Testis (tissue), 2 donors: ENCODE measurements around the gene GLYR1.

ENCODE experiments used
- POLR2A ChIP-seq: fragments of 450-650 bp; IDR thresholded peaks from one replicate; pipeline ENCODE4 v1.6.1; 2017; ENCODE audit warnings: antibody characterized with exemption, mild to moderate bottlenecking, moderate library complexity
- TF ChIP-seq, protein P1 (sequence below), 3 experiments: fragments of 450-650 bp in 2 of 3; fragments of 200-600 bp in 1 of 3; sonication (generic) in 1 of 3; IDR thresholded peaks; one replicate each; pipeline ENCODE4 v1.5.1; 2016 to 2019; ENCODE audit warnings: antibody characterized with exemption in 3 of 3, mild to moderate bottlenecking in 2 of 3, moderate library complexity in 1 of 3

DNA sequence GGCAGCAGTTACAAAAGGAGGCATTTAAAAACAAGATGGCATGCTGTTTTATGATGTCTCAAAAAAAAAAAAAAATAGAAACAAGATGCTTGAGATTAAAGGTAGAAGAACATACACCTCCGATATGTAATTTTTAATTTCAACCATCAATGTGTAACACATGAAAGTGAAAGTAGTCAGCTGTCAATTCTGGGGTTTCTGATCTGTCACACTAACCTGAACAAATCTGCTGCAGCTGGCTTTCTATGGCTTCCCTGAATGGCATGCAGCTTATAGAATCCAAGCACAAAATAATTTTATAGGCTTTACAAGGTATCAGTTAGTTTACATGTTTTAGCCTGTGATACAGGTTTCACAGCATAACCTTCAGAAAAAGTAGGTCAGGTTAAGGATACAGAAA is 13.5 kb downstream of the GLYR1 start:
- TF ChIP-seq POLR2A, result no peak
- TF ChIP-seq, protein P1, sequence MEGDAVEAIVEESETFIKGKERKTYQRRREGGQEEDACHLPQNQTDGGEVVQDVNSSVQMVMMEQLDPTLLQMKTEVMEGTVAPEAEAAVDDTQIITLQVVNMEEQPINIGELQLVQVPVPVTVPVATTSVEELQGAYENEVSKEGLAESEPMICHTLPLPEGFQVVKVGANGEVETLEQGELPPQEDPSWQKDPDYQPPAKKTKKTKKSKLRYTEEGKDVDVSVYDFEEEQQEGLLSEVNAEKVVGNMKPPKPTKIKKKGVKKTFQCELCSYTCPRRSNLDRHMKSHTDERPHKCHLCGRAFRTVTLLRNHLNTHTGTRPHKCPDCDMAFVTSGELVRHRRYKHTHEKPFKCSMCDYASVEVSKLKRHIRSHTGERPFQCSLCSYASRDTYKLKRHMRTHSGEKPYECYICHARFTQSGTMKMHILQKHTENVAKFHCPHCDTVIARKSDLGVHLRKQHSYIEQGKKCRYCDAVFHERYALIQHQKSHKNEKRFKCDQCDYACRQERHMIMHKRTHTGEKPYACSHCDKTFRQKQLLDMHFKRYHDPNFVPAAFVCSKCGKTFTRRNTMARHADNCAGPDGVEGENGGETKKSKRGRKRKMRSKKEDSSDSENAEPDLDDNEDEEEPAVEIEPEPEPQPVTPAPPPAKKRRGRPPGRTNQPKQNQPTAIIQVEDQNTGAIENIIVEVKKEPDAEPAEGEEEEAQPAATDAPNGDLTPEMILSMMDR (IDR thresholded peaks at IDR 0.05), result no peak
